Type B pancreatic cell (in vitro differentiated cells): ENCODE results near the gene ZNF516. TPM values are rescaled to one million over a fixed set of nuclear protein-coding genes. Genes with fewer than 3 reads are reported as not detected.

Experiments
- DNase-seq: peaks from one replicate; pipeline ENCODE4 v3.0.0; 2021; ENCODE audit warnings: mixed read lengths; ENCODE audit not compliant: unreplicated experiment; ENCODE audit errors: extremely low spot score
- H3K27ac Mint-ChIP-seq: 2 replicates; pipeline ENCODE4 v1.8.0; 2021; ENCODE audit warnings: mild to moderate bottlenecking, mixed read lengths
- H3K27me3 Mint-ChIP-seq: 2 replicates; pipeline ENCODE4 v1.8.0; 2021; ENCODE audit warnings: mixed read lengths
- H3K36me3 Mint-ChIP-seq: 2 replicates; pipeline ENCODE4 v1.8.0; 2021; ENCODE audit warnings: mixed read lengths
- H3K4me1 Mint-ChIP-seq: one replicate; pipeline ENCODE4 v1.8.0; 2021; ENCODE audit warnings: mixed read lengths; ENCODE audit not compliant: unreplicated experiment
- H3K4me3 Mint-ChIP-seq: 2 replicates; pipeline ENCODE4 v1.8.0; 2021; ENCODE audit warnings: mild to moderate bottlenecking, mixed read lengths
- H3K9me3 Mint-ChIP-seq: 2 replicates; pipeline ENCODE4 v1.8.0; 2021; ENCODE audit warnings: mixed read lengths
- total RNA-seq: library from RNA; stranded (reverse); gene quantifications from 2 replicates; pipeline ENCODE4 v1.2.1, GENCODE V29; 2021; ENCODE audit warnings: low replicate concordance
- TF ChIP-seq, protein P1 (sequence below): fragments of 200-600 bp; sonication (generic); conservative IDR thresholded peaks from 2 replicates; pipeline ENCODE4 v1.5.0; 2021; ENCODE audit warnings: antibody characterized with exemption, mild to moderate bottlenecking

ZNF516 gene
- total RNA-seq, 1 donor from 2014 or later = 71.2 TPM

DNA sequence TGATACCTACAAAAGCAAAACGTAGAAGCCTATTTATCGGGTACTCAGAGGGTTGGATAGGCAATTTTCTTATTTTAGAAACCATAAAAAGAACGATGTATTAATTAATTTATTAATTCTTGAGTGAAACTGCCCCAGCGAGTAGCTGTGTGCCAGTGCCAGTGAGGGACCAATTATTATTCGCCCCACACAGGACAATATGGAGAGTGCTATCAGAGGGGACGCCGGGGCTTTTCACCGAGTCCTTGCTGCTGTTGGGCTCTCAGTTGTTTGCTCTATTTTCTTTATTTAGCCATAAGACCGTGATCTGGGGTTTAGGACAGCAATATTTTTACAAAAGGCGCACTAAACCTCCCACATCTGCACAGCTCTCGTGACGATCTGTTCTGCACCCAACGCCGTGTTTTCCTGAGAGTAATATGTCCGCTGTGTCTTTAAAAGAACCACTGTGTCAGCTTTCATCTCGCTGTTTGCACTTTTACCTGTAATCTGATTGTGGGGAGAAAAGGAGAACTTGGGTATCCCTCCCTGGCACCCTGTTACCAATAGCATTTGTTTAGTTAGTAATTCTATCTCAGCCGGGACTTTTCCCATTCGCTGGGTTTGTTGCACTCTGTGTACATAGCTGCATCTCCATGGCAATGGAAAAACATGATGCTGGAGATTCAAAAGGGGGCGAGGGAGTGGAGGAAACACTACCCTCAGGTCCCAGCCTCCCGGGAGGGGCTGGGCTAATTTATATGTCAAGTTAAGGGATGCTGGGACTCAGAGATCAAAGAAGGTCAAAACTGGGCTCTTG is 30.1 kb upstream of the ZNF516 start:
- Mint-ChIP-seq H3K36me3 (no peaks in the 10 kb centered on the region), H3K4me3 (peak overlapping the region; percentile 87), H3K9me3 (no peaks in the 10 kb centered on the region), H3K27me3 (peaks cover 8% of the 10 kb centered on the region), H3K4me1 (peaks cover 42% of the 10 kb centered on the region), H3K27ac (peak overlapping the region; percentile 79)
- peak; percentile 68 for DNase-seq
- TF ChIP-seq, protein P1, sequence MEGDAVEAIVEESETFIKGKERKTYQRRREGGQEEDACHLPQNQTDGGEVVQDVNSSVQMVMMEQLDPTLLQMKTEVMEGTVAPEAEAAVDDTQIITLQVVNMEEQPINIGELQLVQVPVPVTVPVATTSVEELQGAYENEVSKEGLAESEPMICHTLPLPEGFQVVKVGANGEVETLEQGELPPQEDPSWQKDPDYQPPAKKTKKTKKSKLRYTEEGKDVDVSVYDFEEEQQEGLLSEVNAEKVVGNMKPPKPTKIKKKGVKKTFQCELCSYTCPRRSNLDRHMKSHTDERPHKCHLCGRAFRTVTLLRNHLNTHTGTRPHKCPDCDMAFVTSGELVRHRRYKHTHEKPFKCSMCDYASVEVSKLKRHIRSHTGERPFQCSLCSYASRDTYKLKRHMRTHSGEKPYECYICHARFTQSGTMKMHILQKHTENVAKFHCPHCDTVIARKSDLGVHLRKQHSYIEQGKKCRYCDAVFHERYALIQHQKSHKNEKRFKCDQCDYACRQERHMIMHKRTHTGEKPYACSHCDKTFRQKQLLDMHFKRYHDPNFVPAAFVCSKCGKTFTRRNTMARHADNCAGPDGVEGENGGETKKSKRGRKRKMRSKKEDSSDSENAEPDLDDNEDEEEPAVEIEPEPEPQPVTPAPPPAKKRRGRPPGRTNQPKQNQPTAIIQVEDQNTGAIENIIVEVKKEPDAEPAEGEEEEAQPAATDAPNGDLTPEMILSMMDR = no peak

DNA sequence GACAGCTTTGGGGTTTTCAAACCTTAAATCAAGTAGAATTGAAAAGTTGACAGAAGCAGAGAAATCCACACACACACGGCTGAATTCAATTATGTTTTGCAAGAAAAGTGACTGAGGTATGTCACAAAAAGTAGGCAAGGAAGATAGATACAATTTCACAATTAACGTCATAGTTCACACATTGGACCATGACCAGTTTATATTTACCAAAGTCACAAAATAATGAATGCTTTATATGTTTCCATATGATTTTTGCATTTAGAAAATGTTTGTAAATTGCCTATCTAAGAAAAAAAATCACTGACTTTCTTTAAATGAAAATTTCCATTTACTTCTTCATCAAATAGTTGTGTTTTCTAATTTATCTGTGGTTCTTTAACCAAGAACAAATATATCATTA is 29.4 kb upstream of the ZNF516 start:
- Mint-ChIP-seq H3K4me3 (peak overlapping the region; percentile 54), H3K36me3 (no peaks in the 10 kb centered on the region)

GRCh38 chr18:76522551-76522950 is 27.5 kb upstream of the ZNF516 start:
- Mint-ChIP-seq H3K4me3 (no peak overlapping the region), H3K4me1 (peaks cover 48% of the 10 kb centered on the region), H3K36me3 (no peaks in the 10 kb centered on the region), H3K27me3 (peaks cover 24% of the 10 kb centered on the region), H3K9me3 (no peaks in the 10 kb centered on the region), H3K27ac (no peak overlapping the region)
- TF ChIP-seq, protein P1 = no peak
- DNase-seq = no peak

More for the DNA sequence above, 29.4 kb upstream of the ZNF516 start:
- TF ChIP-seq, protein P1 = no peak
- Mint-ChIP-seq H3K9me3 (no peaks in the 10 kb centered on the region), H3K4me1 (peaks cover 44% of the 10 kb centered on the region), H3K27ac (no peak overlapping the region), H3K27me3 (peaks cover 9% of the 10 kb centered on the region)
- DNase-seq = no peak

GRCh38 chr18:76522122-76522503 is 27.1 kb upstream of the ZNF516 start:
- DNase-seq = no peak
- Mint-ChIP-seq H3K4me1 (peaks cover 51% of the 10 kb centered on the region), H3K36me3 (no peaks in the 10 kb centered on the region), H3K27me3 (peaks cover 24% of the 10 kb centered on the region), H3K4me3 (no peak overlapping the region), H3K27ac (peak overlapping the region; percentile 37), H3K9me3 (no peaks in the 10 kb centered on the region)
- TF ChIP-seq, protein P1 = no peak

DNA sequence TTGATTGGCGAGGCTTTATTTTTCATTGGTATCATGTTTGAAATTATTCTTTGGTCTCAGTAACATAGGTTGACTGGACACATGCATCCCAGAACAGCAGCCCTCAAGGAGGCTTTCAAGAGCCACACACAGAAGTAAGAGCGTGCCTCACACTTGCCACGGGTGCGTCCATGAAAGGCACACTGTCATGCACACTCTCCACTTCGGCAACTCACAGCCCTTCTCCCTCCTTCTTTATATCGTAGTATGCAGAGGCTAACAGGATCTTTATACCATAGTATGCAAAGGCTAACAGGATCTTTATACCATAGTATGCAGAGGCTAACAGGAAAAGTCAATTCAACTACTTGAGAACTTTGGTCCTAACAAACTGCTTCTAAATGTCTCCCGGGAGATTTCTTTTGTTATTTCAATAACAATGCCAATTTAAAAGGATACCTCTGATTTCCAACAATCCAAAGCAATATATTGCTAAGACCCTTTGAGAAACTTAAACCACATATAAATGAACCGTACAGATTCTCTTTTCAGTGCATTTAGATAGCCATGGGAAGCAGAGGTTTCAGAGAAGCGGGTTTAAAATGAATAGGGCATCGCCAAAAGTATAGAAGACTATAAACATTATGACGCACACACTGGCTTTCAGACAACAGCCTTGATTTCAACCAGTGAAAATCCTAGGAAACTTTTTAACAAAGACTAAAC is 26.5 kb upstream of the ZNF516 start:
- Mint-ChIP-seq H3K9me3 (no peaks in the 10 kb centered on the region), H3K4me1 (peaks cover 47% of the 10 kb centered on the region), H3K36me3 (no peaks in the 10 kb centered on the region), H3K4me3 (no peak overlapping the region), H3K27ac (peak overlapping the region; percentile 37), H3K27me3 (peaks cover 21% of the 10 kb centered on the region)
- TF ChIP-seq, protein P1 = no peak
- DNase-seq = no peak
